Neural crest cell (in vitro differentiated cells): Measurements from ENCODE around the gene LPAR3. TPM values are rescaled to one million over a fixed set of nuclear protein-coding genes. Genes with fewer than 3 reads are reported as not detected.

Experiments used
- DNase-seq: peaks from one replicate; pipeline ENCODE4 v3.0.0; 2021; ENCODE audit warnings: low read depth, mixed read lengths, low spot score
- H3K27ac Mint-ChIP-seq: one replicate; pipeline ENCODE4 v1.8.0; 2021; ENCODE audit warnings: mild to moderate bottlenecking, mixed read lengths; ENCODE audit not compliant: unreplicated experiment
- H3K27me3 Mint-ChIP-seq: 2 replicates; pipeline ENCODE4 v1.8.0; 2021; ENCODE audit warnings: low read depth, mild to moderate bottlenecking, mixed read lengths
- H3K36me3 Mint-ChIP-seq: 2 replicates; pipeline ENCODE4 v1.8.0; 2021; ENCODE audit warnings: low read depth, mild to moderate bottlenecking, mixed read lengths
- H3K4me1 Mint-ChIP-seq: 2 replicates; pipeline ENCODE4 v1.8.0; 2021; ENCODE audit warnings: mixed read lengths
- H3K4me3 Mint-ChIP-seq: one replicate; pipeline ENCODE4 v1.8.0; 2021; ENCODE audit warnings: mild to moderate bottlenecking, mixed read lengths
- H3K9me3 Mint-ChIP-seq: 2 replicates; pipeline ENCODE4 v1.8.0; 2021; ENCODE audit warnings: mixed read lengths
- total RNA-seq: library from RNA; stranded (reverse); gene quantifications from 2 replicates; pipeline ENCODE4 v1.2.1, GENCODE V29; 2021
- TF ChIP-seq, protein P1 (sequence below): fragments of 200-600 bp; sonication (generic); conservative IDR thresholded peaks from 2 replicates; pipeline ENCODE4 v1.5.0; 2021; ENCODE audit warnings: antibody characterized with exemption, mild to moderate bottlenecking

Gene LPAR3
- total RNA-seq, 1 donor from 2014 or later: 1.3 TPM

- DNase-seq: no peak
- Mint-ChIP-seq H3K27ac (no peak overlapping the region), H3K36me3 (no peaks in the 10 kb centered on the region), H3K9me3 (peaks cover 4% of the 10 kb centered on the region), H3K4me1 (peaks cover 11% of the 10 kb centered on the region), H3K27me3 (no peaks in the 10 kb centered on the region), H3K4me3 (no peak overlapping the region)
- TF ChIP-seq, protein P1, sequence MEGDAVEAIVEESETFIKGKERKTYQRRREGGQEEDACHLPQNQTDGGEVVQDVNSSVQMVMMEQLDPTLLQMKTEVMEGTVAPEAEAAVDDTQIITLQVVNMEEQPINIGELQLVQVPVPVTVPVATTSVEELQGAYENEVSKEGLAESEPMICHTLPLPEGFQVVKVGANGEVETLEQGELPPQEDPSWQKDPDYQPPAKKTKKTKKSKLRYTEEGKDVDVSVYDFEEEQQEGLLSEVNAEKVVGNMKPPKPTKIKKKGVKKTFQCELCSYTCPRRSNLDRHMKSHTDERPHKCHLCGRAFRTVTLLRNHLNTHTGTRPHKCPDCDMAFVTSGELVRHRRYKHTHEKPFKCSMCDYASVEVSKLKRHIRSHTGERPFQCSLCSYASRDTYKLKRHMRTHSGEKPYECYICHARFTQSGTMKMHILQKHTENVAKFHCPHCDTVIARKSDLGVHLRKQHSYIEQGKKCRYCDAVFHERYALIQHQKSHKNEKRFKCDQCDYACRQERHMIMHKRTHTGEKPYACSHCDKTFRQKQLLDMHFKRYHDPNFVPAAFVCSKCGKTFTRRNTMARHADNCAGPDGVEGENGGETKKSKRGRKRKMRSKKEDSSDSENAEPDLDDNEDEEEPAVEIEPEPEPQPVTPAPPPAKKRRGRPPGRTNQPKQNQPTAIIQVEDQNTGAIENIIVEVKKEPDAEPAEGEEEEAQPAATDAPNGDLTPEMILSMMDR: no peak
Measured at GRCh38 chr1:84857906-84858305, 35.1 kb downstream of the LPAR3 start.

- Mint-ChIP-seq H3K9me3 (peaks cover 4% of the 10 kb centered on the region), H3K4me3 (no peak overlapping the region), H3K4me1 (peaks cover 11% of the 10 kb centered on the region), H3K27me3 (no peaks in the 10 kb centered on the region), H3K27ac (no peak overlapping the region), H3K36me3 (no peaks in the 10 kb centered on the region)
- TF ChIP-seq, protein P1: no peak
- no peak for DNase-seq
Measured at GRCh38 chr1:84856726-84857270, 36.2 kb downstream of the LPAR3 start.

DNA sequence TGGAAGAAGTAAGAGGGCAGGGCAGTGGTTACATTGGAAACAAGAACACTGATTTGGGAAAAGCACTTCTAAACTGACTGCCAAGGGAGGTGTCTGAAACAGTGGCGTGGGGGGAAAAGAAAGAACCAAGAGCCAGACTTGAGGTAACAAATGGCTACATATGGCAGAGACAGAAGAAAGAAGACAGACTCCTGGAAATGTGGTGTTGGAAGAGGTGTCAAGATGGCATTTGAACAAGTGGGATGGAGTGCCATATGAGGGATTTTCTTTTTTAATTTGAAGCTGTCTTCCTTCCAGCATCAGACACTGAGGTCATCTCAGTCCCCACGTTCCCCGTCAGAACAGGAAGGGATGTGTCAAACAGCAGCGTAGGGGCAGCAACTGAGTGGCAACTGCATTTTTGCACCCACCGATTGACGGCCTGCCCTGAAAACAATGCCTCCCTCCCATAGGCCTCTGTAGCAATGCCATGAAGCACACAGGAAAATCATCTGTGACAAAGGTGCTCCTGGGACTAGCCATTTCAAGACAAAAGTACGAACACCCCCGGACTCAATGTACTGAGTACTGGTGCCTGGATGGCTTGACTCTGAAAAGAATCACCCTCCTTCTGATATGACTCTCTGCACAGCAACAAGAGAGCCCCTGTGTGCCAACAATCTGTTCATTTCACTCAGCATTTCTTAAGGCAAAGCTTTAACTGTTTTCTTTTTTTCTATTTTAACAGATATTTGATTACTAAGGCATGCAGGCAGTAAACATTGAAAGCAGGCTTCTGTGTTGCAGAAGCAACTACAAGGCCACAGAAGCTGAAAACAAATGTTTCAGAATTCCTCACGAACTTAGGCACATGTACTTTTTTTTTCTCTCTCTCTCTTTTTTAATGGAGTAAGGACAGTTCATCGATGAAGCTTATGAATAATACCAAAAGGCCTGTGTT, 37.0 kb downstream of the LPAR3 start:
- TF ChIP-seq, protein P1: no peak
- DNase-seq: no peak
- no peaks in the 10 kb centered on the region for H3K27me3 Mint-ChIP-seq
- H3K27ac Mint-ChIP-seq: no peak overlapping the region
- H3K4me1 Mint-ChIP-seq: peaks cover 11% of the 10 kb centered on the region
- peaks cover 4% of the 10 kb centered on the region for H3K9me3 Mint-ChIP-seq
- H3K4me3 Mint-ChIP-seq: no peak overlapping the region
- H3K36me3 Mint-ChIP-seq: no peaks in the 10 kb centered on the region

DNA sequence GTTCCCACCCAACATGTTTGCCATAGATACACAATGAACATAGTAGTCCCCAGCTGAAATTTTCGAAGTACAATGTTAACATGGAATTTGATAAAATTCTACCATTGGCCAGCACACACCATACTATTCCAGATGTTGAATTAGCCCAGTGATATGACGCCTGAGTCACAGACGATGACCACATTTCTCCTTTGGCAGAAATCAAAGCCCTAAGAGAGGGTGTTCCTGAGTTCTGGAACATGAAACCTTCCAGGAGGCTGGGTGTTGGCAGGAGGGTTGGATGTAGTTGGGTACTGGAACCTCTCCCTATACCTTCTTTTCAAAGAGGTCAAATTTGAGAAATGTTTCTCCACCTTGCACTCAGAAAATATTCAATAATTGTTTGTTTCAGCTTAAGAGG, 37.8 kb downstream of the LPAR3 start:
- Mint-ChIP-seq H3K27me3 (no peaks in the 10 kb centered on the region), H3K9me3 (peaks cover 4% of the 10 kb centered on the region), H3K4me1 (peaks cover 11% of the 10 kb centered on the region), H3K36me3 (no peaks in the 10 kb centered on the region), H3K4me3 (no peak overlapping the region), H3K27ac (no peak overlapping the region)
- DNase-seq: no peak
- TF ChIP-seq, protein P1: no peak

DNA sequence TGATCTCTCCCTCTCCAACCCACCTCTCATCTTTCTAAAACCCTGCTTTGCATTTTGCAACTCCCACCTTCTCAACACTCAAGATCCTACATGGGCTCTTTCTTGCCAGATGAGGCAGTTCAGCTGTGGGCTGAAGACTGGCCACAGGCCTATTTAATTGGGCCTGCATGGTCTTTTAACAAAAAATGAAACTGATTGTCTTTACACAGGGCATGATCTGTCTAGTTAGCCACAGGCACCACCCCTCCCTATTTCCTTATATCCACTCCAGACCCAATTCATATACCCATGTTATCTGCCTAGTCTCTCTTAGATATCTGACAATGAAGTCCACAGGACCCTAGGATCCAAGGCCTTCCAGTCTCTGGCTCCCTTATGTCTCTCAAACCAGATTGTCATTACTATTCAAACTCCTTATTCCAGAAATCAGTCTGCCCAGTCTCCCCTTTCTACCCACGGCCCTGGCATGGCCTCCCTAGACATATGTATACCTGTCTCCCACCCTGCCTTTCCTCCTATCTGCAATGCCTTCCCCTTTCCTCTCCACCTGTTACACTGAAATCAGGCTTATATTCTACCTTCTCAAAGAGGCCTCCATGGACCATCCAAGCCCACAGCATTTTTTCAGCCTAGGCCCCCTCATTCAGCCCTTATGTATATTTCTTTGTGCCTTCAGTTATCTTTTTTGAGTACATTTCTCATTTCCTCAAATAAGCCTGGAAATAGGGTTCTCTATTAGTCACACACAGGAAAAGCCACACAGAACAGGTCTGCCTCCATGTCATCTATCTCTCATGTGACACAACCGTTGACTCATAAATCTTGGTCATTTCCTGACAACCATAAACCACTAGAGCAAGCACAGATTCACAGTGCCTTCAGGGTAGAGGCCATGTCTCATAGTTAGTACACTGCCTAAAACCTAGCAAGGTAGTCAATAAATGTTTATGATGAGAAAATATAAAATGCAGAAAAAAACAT, 39.0 kb downstream of the LPAR3 start:
- TF ChIP-seq, protein P1: no peak
- H3K27me3 Mint-ChIP-seq: no peaks in the 10 kb centered on the region
- peaks cover 11% of the 10 kb centered on the region for H3K4me1 Mint-ChIP-seq
- H3K4me3 Mint-ChIP-seq: no peak overlapping the region
- H3K9me3 Mint-ChIP-seq: peaks cover 4% of the 10 kb centered on the region
- no peak for DNase-seq
- no peaks in the 10 kb centered on the region for H3K36me3 Mint-ChIP-seq
- H3K27ac Mint-ChIP-seq: no peak overlapping the region
